Natural killer cell treated with Interleukin-12 subunit alpha and Interleukin-12 subunit beta and Interleukin-15 and Interleukin-18, amount 100 ng/mL, for 72 hours (primary cell): ENCODE measurements around the gene ANO3. TPM values are rescaled to one million over a fixed set of nuclear protein-coding genes. Genes with fewer than 3 reads are reported as not detected.
"Not testable (repeated sequence)": the region's sequence is repeated elsewhere in the genome, so short reads cannot be mapped to it uniquely, and the experiment has no call there.

Source experiments
- ATAC-seq, 2 donors: fragments of 150-1000 bp; cut with Tn5 transposase in 1 of 2; sonication (Bioruptor Pico), chemical (Tn5 transposase) in 1 of 2; 2 replicates each; pipeline ENCODE4 v1.10.0; 2021
- DNase-seq: peaks from one replicate; pipeline ENCODE4 v3.0.0; 2022; ENCODE audit warnings: low spot score
- H3K27ac Mint-ChIP-seq, 2 donors: 1 replicate in 1 of 2; 2 replicates in 1 of 2; pipeline ENCODE4 v1.8.0; 2022; ENCODE audit warnings: mixed read lengths in 2 of 2, mild to moderate bottlenecking in 1 of 2, moderate library complexity in 1 of 2
- H3K27me3 Mint-ChIP-seq, 2 donors: 1 replicate in 1 of 2; 2 replicates in 1 of 2; pipeline ENCODE4 v1.8.0; 2022; ENCODE audit warnings: mixed read lengths in 2 of 2
- H3K36me3 Mint-ChIP-seq: one replicate; pipeline ENCODE4 v1.8.0; 2022; ENCODE audit warnings: mixed read lengths
- H3K4me1 Mint-ChIP-seq, 2 donors: 1 replicate in 1 of 2; 2 replicates in 1 of 2; pipeline ENCODE4 v1.8.0; 2022; ENCODE audit warnings: low read depth in 2 of 2, mixed read lengths in 2 of 2, mild to moderate bottlenecking in 1 of 2
- H3K4me3 Mint-ChIP-seq: one replicate; pipeline ENCODE4 v1.8.0; 2022; ENCODE audit warnings: mixed read lengths
- H3K9me3 Mint-ChIP-seq: 2 replicates; pipeline ENCODE4 v1.8.0; 2022; ENCODE audit warnings: mixed read lengths
- total RNA-seq, 2 donors: library from RNA; stranded (reverse); gene quantifications; one replicate each; pipeline ENCODE4 v1.2.3, GENCODE V29; 2022

Gene ANO3
- total RNA-seq, 2 donors from 2014 or later, result not detected

DNA sequence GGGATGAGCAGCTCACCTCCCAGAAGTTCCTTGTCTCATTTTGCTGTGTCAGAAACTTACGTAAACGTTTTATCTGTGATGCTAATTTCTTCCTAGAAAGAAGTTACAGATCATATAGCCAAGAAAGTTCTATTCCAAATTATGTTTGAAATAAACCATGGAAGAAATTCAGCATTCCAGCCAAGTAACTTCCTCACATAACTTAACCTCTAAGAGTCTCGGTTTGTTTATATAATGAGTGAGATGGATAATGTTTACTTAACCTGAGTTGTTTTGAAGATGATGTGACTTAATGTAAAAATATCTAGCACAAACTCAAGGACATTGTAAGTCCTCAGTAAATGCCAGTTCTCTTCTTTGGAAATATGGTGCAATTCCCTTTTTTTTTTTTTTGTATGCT lies 249.0 kb downstream of the ANO3 start:
- Mint-ChIP-seq H3K4me3 (no peak overlapping the region), H3K36me3 (no peaks in the 10 kb centered on the region), H3K27ac (no peak overlapping the region), H3K27me3 (no peaks in the 10 kb centered on the region), H3K4me1 (no peaks in the 10 kb centered on the region), H3K9me3 (peaks cover 4% of the 10 kb centered on the region)
- ATAC-seq (no peak), DNase-seq (no peak)

DNA sequence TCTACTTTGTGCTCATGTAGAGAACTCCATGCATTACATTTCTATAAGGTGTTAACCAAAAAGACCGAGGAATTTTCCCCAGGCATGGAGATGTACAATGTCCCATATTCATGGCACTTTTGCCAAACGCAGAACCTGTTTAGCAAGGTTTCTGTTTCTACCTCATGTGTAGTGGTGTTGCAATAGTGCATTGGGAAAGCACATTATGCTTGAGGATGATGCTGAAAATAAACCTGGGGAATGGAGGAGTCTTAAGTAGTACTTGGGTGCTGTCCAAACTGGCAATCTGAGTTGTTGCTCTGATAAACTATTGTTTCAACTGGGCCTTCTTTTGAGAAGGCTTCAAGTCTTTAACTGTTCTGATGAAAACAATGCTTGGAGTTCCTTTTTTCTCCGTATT lies 251.6 kb downstream of the ANO3 start:
- Mint-ChIP-seq H3K36me3 (no peaks in the 10 kb centered on the region), H3K27me3 (no peaks in the 10 kb centered on the region), H3K9me3 (peaks cover 4% of the 10 kb centered on the region), H3K4me1 (no peaks in the 10 kb centered on the region), H3K4me3 (no peak overlapping the region), H3K27ac (no peak overlapping the region)
- no peak for DNase-seq
- no peak for ATAC-seq

- DNase-seq, result no peak
- H3K36me3 Mint-ChIP-seq, result no peaks in the 10 kb centered on the region
- H3K27ac Mint-ChIP-seq, result no peak overlapping the region
- no peaks in the 10 kb centered on the region for H3K27me3 Mint-ChIP-seq
- H3K9me3 Mint-ChIP-seq, result peaks cover 8% of the 10 kb centered on the region
- no peak for ATAC-seq
- no peak overlapping the region for H3K4me3 Mint-ChIP-seq
- H3K4me1 Mint-ChIP-seq, result no peaks in the 10 kb centered on the region
These were observed 252.9 kb downstream of the ANO3 start for GRCh38 chr11:26584818-26585217.

GRCh38 chr11:26587073-26587472 lies 255.1 kb downstream of the ANO3 start:
- Mint-ChIP-seq H3K36me3 (no peaks in the 10 kb centered on the region), H3K27me3 (no peaks in the 10 kb centered on the region), H3K4me1 (no peaks in the 10 kb centered on the region), H3K4me3 (no peak overlapping the region), H3K9me3 (peaks cover 15% of the 10 kb centered on the region), H3K27ac (no peak overlapping the region)
- DNase-seq, result no peak
- ATAC-seq, result no peak

GRCh38 chr11:26593691-26594090 lies 261.8 kb downstream of the ANO3 start:
- no peak overlapping the region for H3K4me3 Mint-ChIP-seq
- no peaks in the 10 kb centered on the region for H3K4me1 Mint-ChIP-seq
- H3K9me3 Mint-ChIP-seq, result peaks cover 21% of the 10 kb centered on the region
- DNase-seq (no peak), ATAC-seq (no peak)
- no peak overlapping the region for H3K27ac Mint-ChIP-seq
- peaks cover 5% of the 10 kb centered on the region for H3K36me3 Mint-ChIP-seq
- H3K27me3 Mint-ChIP-seq, result no peaks in the 10 kb centered on the region

DNA sequence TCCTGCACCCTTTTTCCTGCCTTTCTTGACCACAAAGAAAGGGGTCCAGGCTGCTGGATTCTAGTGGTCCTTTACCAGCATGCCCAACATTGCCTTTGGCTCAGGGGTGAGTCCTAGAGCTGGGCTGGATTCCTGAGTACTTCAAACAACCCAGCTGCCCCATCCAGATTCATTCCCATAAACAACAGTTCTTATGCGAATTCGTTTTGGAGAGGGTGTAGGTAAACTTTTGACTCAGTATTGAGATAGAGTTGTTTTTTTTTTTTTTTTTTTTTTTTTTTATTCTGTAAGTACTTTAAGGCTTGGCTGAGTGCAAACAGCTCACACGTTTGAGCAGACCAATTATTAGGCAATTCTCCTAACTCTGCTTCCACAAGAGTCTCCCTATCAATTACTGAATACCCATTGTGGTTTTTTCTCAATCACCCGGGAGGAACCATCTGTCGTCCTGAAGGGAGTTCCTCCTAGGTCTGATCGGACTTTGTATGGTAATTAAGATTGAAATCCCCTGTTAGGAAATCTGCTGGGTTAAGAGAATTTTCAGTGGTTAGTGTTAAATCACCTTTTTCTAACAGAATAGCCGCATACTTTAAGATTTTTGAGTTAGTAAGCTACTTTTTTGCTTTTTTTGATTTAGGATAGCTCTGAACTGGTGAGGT lies 263.4 kb downstream of the ANO3 start:
- H3K36me3 Mint-ChIP-seq, H3K27ac Mint-ChIP-seq, H3K27me3 Mint-ChIP-seq, DNase-seq, H3K4me3 Mint-ChIP-seq, H3K4me1 Mint-ChIP-seq, ATAC-seq: not testable (repeated sequence)
- H3K9me3 Mint-ChIP-seq, result peaks cover 13% of the 10 kb centered on the region

DNA sequence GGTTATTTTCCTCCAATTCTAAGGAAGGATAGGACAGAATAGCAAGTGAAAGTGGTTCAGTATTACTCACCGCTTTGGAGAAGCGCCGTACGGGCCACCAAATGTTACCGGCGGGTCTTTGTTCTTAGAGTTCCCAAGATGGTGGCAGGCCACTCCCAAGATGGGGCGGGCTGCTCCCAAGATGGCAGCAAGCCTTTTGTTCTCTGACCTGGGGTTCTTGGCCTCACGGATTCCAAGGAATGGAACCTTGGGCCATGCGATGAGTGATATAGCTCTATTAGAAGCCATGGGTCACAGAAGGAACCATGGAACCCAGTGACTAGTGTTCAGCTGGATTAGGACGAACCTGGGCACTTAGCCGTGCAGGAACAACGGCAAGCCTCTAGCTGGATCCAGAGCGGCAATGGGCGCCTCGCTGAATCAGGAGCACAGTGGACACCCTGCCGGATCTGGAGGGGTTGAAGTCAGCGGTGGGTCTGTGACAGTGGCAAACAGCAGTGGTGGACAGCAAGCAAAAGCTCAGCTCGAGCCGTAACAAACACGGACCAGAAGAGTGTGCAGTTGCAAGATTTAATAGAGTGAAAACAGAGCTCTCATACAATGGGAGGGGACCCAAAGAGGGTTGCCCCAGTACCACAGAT lies 265.2 kb downstream of the ANO3 start:
- not testable (repeated sequence) for ATAC-seq, H3K4me3 Mint-ChIP-seq, H3K4me1 Mint-ChIP-seq, H3K27me3 Mint-ChIP-seq, H3K27ac Mint-ChIP-seq, DNase-seq
- Mint-ChIP-seq H3K9me3 (peaks cover 18% of the 10 kb centered on the region), H3K36me3 (peaks cover 12% of the 10 kb centered on the region)

DNA sequence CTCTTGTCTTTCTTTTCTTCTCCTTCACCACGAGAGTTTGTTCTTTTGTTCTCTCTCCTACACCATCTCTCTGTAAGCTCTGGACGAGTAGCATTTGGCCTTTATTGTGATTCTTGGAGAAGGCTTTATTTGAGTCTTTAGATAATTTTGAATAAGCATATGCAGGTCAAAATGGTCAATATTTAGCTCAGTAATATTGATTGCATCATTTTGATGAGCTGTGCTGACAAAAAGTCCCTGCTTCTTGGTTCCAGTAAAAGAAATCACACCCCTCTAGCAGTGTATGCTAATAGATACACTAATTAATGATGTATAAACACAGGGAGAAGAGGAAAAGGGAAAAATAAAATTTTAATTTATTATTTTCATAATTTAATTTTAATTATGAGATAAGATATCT lies 266.0 kb downstream of the ANO3 start:
- peaks cover 18% of the 10 kb centered on the region for H3K9me3 Mint-ChIP-seq
- H3K36me3 Mint-ChIP-seq, result peaks cover 12% of the 10 kb centered on the region
- no peaks in the 10 kb centered on the region for H3K4me1 Mint-ChIP-seq
- no peak overlapping the region for H3K4me3 Mint-ChIP-seq
- H3K27me3 Mint-ChIP-seq, result no peaks in the 10 kb centered on the region
- DNase-seq (no peak), ATAC-seq (no peak)
- no peak overlapping the region for H3K27ac Mint-ChIP-seq

DNA sequence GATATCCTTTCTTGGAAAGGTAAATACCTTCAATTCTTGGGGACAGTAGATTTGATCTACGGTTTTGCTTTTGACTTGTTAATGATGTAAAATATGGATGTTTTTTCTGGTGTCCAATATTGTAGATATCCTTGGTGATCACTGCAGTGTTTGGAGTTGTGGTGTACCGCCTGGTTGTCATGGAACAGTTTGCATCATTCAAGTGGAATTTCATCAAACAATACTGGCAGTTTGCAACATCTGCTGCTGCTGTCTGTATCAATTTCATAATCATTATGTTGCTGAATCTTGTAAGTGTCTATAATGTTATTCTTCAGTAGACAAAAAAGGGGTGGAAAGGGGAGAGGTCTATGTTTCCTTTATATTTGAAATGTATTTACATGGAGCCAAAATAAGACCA lies 267.5 kb downstream of the ANO3 start:
- DNase-seq (no peak), ATAC-seq (no peak)
- H3K4me1 Mint-ChIP-seq, result no peaks in the 10 kb centered on the region
- no peak overlapping the region for H3K4me3 Mint-ChIP-seq
- H3K36me3 Mint-ChIP-seq, result peaks cover 12% of the 10 kb centered on the region
- no peaks in the 10 kb centered on the region for H3K27me3 Mint-ChIP-seq
- peaks cover 17% of the 10 kb centered on the region for H3K9me3 Mint-ChIP-seq
- no peak overlapping the region for H3K27ac Mint-ChIP-seq

- DNase-seq (no peak), ATAC-seq (no peak)
- no peaks in the 10 kb centered on the region for H3K4me1 Mint-ChIP-seq
- peaks cover 12% of the 10 kb centered on the region for H3K36me3 Mint-ChIP-seq
- no peak overlapping the region for H3K27ac Mint-ChIP-seq
- H3K4me3 Mint-ChIP-seq, result no peak overlapping the region
- no peaks in the 10 kb centered on the region for H3K27me3 Mint-ChIP-seq
- peaks cover 17% of the 10 kb centered on the region for H3K9me3 Mint-ChIP-seq
These were observed 268.0 kb downstream of the ANO3 start for GRCh38 chr11:26599876-26600434.

- H3K4me1 Mint-ChIP-seq, result no peaks in the 10 kb centered on the region
- H3K27ac Mint-ChIP-seq, result no peak overlapping the region
- peaks cover 7% of the 10 kb centered on the region for H3K36me3 Mint-ChIP-seq
- H3K27me3 Mint-ChIP-seq, result no peaks in the 10 kb centered on the region
- ATAC-seq (no peak), DNase-seq (no peak)
- no peak overlapping the region for H3K4me3 Mint-ChIP-seq
- H3K9me3 Mint-ChIP-seq, result peaks cover 30% of the 10 kb centered on the region
These were observed 276.0 kb downstream of the ANO3 start for GRCh38 chr11:26607725-26608506.

DNA sequence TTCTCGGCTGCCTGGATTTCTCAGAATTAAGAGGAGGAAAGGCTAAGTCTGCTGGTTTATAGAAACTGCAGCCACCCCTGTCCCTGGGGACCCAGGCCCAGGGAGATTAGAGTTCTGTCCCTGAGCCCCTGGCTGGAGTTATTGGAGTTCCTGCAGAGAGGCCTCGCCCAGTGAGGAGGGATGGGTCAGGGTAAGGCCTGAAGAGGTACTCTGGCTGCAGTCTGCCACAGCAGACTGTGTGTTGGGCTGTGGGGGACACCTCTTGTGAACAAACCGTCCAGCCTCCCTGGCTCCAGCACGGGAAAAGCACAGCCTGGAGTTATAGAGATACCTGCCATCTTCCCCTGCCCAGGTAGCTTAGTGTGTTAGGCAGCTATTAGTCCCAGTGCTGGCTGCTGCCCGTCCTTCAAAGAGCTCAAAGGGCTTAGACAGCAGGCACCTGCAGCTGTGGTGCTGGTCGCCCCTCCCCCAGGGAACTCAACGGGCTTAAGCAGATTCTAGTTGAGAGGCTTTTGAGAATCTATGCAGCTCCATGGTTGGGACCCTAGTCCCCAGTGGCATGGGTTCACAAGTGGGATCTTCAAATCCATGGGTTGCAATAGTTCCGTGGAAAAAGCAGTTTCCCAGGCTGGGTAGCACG lies 276.7 kb downstream of the ANO3 start:
- no peaks in the 10 kb centered on the region for H3K27me3 Mint-ChIP-seq
- no peak overlapping the region for H3K27ac Mint-ChIP-seq
- H3K9me3 Mint-ChIP-seq, result peaks cover 34% of the 10 kb centered on the region
- no peak overlapping the region for H3K4me3 Mint-ChIP-seq
- ATAC-seq (no peak), DNase-seq (no peak)
- no peaks in the 10 kb centered on the region for H3K4me1 Mint-ChIP-seq
- H3K36me3 Mint-ChIP-seq, result peaks cover 7% of the 10 kb centered on the region

GRCh38 chr11:26613759-26614158 lies 281.8 kb downstream of the ANO3 start:
- Mint-ChIP-seq H3K4me1 (no peaks in the 10 kb centered on the region), H3K4me3 (no peak overlapping the region), H3K27me3 (no peaks in the 10 kb centered on the region), H3K9me3 (peaks cover 14% of the 10 kb centered on the region), H3K27ac (no peak overlapping the region), H3K36me3 (no peaks in the 10 kb centered on the region)
- DNase-seq (no peak), ATAC-seq (peak in 1 of 2 donors; percentile 28)

DNA sequence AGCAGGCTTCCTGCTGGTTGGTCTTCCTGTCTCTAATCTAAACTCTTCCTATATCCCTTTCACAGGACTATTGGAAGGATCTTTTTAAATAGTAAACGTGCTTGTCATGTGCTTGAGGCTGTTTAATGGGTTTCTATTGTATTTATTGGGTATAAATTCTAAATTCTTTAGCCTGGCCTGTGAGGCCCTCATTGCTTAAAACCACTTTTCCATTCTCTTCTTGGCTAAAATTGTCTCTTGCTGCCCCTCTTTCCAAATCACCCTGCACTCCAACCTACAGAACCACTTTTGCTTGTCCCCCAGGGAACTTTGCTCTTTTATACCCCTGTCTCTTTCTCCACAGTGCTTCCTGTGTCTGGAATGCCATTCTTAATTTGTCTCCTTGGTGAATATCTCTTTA lies 286.5 kb downstream of the ANO3 start:
- H3K4me3 Mint-ChIP-seq, result no peak overlapping the region
- no peak for DNase-seq
- no peaks in the 10 kb centered on the region for H3K27me3 Mint-ChIP-seq
- no peak overlapping the region for H3K27ac Mint-ChIP-seq
- H3K4me1 Mint-ChIP-seq, result no peaks in the 10 kb centered on the region
- peaks cover 9% of the 10 kb centered on the region for H3K9me3 Mint-ChIP-seq
- ATAC-seq, result no peak
- H3K36me3 Mint-ChIP-seq, result no peaks in the 10 kb centered on the region
